K562 (cell line): Measurements from ENCODE around the gene KATNAL1. TPM values are rescaled to one million over a fixed set of nuclear protein-coding genes. Genes with fewer than 3 reads are reported as not detected.

ENCODE experiments used
- ATAC-seq: fragments of 200-7000 bp; cut with Tn5 transposase; 3 replicates; pipeline ENCODE4 v1.9.1; 2020; ENCODE audit warnings: moderate library complexity
- BruUV-seq: library from RNA; stranded (reverse); fragments of 400-500 nt; replicated peaks from 2 replicates; lab custom pipeline; 2021; lab: Mats Ljungman, UMichigan
- CTCF ChIA-PET: fragments of 300-600 bp; formaldehyde crosslinking; extraction: SDS; loops from one replicate; lab custom pipeline; 2021; ENCODE audit warnings: low intra/inter-chr PET ratio; lab: Yijun Ruan, JAX
- POLR2A ChIA-PET: fragments of 300-600, 350-650 bp; sonication (Branson Sonifier 250); formaldehyde crosslinking; extraction: SDS; loops from one replicate; lab custom pipeline; 2021; ENCODE audit warnings: antibody characterized with exemption, inconsistent platforms; lab: Yijun Ruan, JAX
- DNase-seq, 4 experiments: peaks; one replicate each; pipeline versions ENCODE4 v3.0.0 to v3.0.0-alpha.2; 2011 to 2018; ENCODE audit warnings: low spot score in 3 of 4, mixed read lengths in 3 of 4; ENCODE audit errors: extremely low read depth in 1 of 4
- FAIRE-seq: peaks from 2 replicates; lab custom pipeline; 2011; peaks lifted over from hg19 to GRCh38; lab: Jason Lieb, UNC
- H2AFZ ChIP-seq: 2 replicates; pipeline ENCODE4 v1.6.0; 2011; ENCODE audit warnings: low read depth, low read length, control low read depth, inconsistent platforms
- H3K27ac ChIP-seq: fragments of 200-600 bp; 3 replicates; pipeline ENCODE4 v1.8.0; 2011; ENCODE audit warnings: low read depth, mild to moderate bottlenecking, control low read depth, inconsistent platforms, low read length, moderate library complexity, mixed read lengths; ENCODE audit errors: extremely low read depth
- H3K27me3 ChIP-seq, 2 experiments: fragments of 300-600 bp in 1 of 2; 2 replicates in 1 of 2; 3 replicates in 1 of 2; pipeline versions ENCODE4 v1.6.0 to v1.8.0; 2011; ENCODE audit warnings: inconsistent platforms in 2 of 2, low read length in 2 of 2, mild to moderate bottlenecking in 1 of 2, mixed read lengths in 1 of 2, moderate library complexity in 1 of 2; ENCODE audit not compliant: control insufficient read depth in 2 of 2, insufficient read depth in 2 of 2
- H3K36me3 ChIP-seq: fragments of 300-600 bp; 3 replicates; pipeline ENCODE4 v1.8.0; 2011; ENCODE audit warnings: mild to moderate bottlenecking, low read length, inconsistent platforms; ENCODE audit not compliant: control insufficient read depth, insufficient read depth
- H3K4me1 ChIP-seq, 2 experiments: fragments of 200-600 bp in 1 of 2; replicated peaks in 1 of 2; 2 replicates in 1 of 2; 3 replicates in 1 of 2; pipeline versions ENCODE4 v1.5.1 to v1.8.0; 2011; ENCODE audit warnings: inconsistent platforms in 2 of 2, low read length in 2 of 2, mild to moderate bottlenecking in 1 of 2, mixed read lengths in 1 of 2, moderate library complexity in 1 of 2; ENCODE audit not compliant: control insufficient read depth in 2 of 2, insufficient read depth in 2 of 2
- H3K4me2 ChIP-seq: 2 replicates; pipeline ENCODE4 v1.6.1; 2011; ENCODE audit warnings: low read length, control low read depth, inconsistent platforms, mixed read lengths; ENCODE audit not compliant: insufficient read depth
- H3K4me3 ChIP-seq: fragments of 200-600 bp; sonication (generic), shearing (Covaris generic); 2 replicates; pipeline ENCODE4 v1.5.1; 2016; ENCODE audit warnings: control low read depth, inconsistent platforms
- H3K79me2 ChIP-seq: fragments of 200-600 bp; 3 replicates; pipeline ENCODE4 v1.8.0; 2011; ENCODE audit warnings: low read length, inconsistent platforms; ENCODE audit not compliant: control insufficient read depth, insufficient read depth
- H3K9ac ChIP-seq, 2 experiments: 2 replicates each; pipeline versions ENCODE4 v1.6.0 to v1.6.1; 2011; ENCODE audit warnings: low read depth in 2 of 2, low read length in 2 of 2, control low read depth in 1 of 2, inconsistent platforms in 1 of 2, mild to moderate bottlenecking in 1 of 2, mixed read lengths in 1 of 2; ENCODE audit not compliant: insufficient read depth in 1 of 2
- H3K9me1 ChIP-seq: one replicate; pipeline ENCODE4 v1.6.0; 2011; ENCODE audit warnings: inconsistent platforms, mild to moderate bottlenecking, low read length, moderate library complexity; ENCODE audit not compliant: control insufficient read depth, insufficient read depth
- H3K9me3 ChIP-seq: replicated peaks from 2 replicates; pipeline ENCODE4 v1.5.1; 2011; ENCODE audit warnings: low read depth, low read length, inconsistent platforms; ENCODE audit not compliant: control insufficient read depth, insufficient read depth
- H4K20me1 ChIP-seq: replicated peaks from 2 replicates; pipeline ENCODE4 v1.6.1; 2011; ENCODE audit warnings: low read length, inconsistent platforms, mixed read lengths; ENCODE audit not compliant: control insufficient read depth, insufficient read depth
- DIDO1 ChIP-seq: fragments of 450-650 bp; IDR thresholded peaks from 2 replicates; pipeline ENCODE4 v1.6.1; 2016; ENCODE audit warnings: low read depth, missing biosample characterization, missing genetic modification characterization
- MCM7 ChIP-seq, 2 experiments: fragments of 450-650 bp; IDR thresholded peaks; 2 replicates each; pipeline ENCODE4 v1.6.1; 2016 to 2018
- RBM25 ChIP-seq: fragments of 200-400 bp; formaldehyde crosslinking; IDR thresholded peaks from 2 replicates; pipeline ENCODE4 v1.6.1; 2018; ENCODE audit warnings: low read length, low read depth, moderate library complexity; ENCODE audit not compliant: severe bottlenecking
- XRCC5 ChIP-seq: fragments of 200-400 bp; formaldehyde crosslinking; IDR thresholded peaks from 2 replicates; pipeline ENCODE4 v1.6.1; 2017; ENCODE audit warnings: low read depth, mild to moderate bottlenecking, low read length
- ZFP36 ChIP-seq: fragments of 150-350 bp; IDR thresholded peaks from 2 replicates; pipeline ENCODE4 v1.6.1; 2018; ENCODE audit warnings: low read length, low read depth; ENCODE audit not compliant: partially characterized antibody
- ZNF146 ChIP-seq: IDR thresholded peaks from one replicate; pipeline ENCODE4 v1.6.1; 2018; ENCODE audit warnings: missing compliant biosample characterization; ENCODE audit not compliant: unreplicated experiment
- ZNF224 ChIP-seq: sonication (generic); formaldehyde crosslinking; IDR thresholded peaks from 2 replicates; pipeline ENCODE4 v1.8.0; 2022; ENCODE audit warnings: mild to moderate bottlenecking, missing genetic modification reagents
- WGBS: fragments of 100-300 bp; shearing (Covaris generic); methylation state at CpG from one replicate; pipeline ENCODE4 v1.1.6; 2016; ENCODE audit warnings: low coverage, mixed read lengths; ENCODE audit not compliant: insufficient coverage; ENCODE audit errors: missing lambda C conversion rate; 5-methylcytosine and 5-hydroxymethylcytosine counted together
- in situ Hi-C: fragments of 300-500 bp; cut with MboI; formaldehyde crosslinking; loops from 4 replicates; pipeline ENCODE4 v1.15.0; 2018; ENCODE audit warnings: inconsistent platforms, mixed read lengths
- intact Hi-C: fragments of 100-400 bp; cut with micrococcal nuclease; formaldehyde crosslinking; loops from 2 replicates; pipeline ENCODE4 v1.14.2; 2022
- polyA plus RNA-seq, 8 experiments: library from polyadenylated mRNA; depleted of rRNA in 4 of 8; stranded (reverse) in 5 of 8; unstranded in 3 of 8; fragments of >200 nt; fragmentation: Nextera tagmentation in 2 of 8; fragmentation: Illumina TruSeq in 1 of 8; extraction: Ambion mirVana in 2 of 8; extraction: Trizol in 1 of 8; gene quantifications; 2 replicates each; pipeline versions ENCODE4 v1.2.1 to v1.2.3, GENCODE V29; 2011 to 2014; ENCODE audit warnings: inconsistent platforms in 1 of 8, missing spikeins in 1 of 8
- total RNA-seq, 7 experiments: library from RNA; depleted of rRNA in 6 of 7; stranded (reverse); fragments of >200 nt in 6 of 7; fragmentation: Illumina TruSeq in 2 of 7; extraction: Trizol in 2 of 7; gene quantifications; 2 replicates each; pipeline versions ENCODE4 v1.2.1 to v1.2.3, GENCODE V29; 2011 to 2021; ENCODE audit warnings: low replicate concordance in 1 of 7
- TF ChIP-seq, protein P1 (sequence below): sonication (generic); formaldehyde crosslinking; IDR thresholded peaks from 2 replicates; pipeline ENCODE4 v1.8.0; 2022; ENCODE audit warnings: missing genetic modification reagents, mild to moderate bottlenecking, borderline replicate concordance

KATNAL1 gene
- total and polyA plus RNA-seq, 9 of the 15 experiments (the other 6 are each of a cell fraction or from before 2014, with no cell fraction given): 2.5 to 8.2 (median 5.5) TPM

- H3K9me1 ChIP-seq: no peaks in the 10 kb centered on the region
- DNase-seq (no peak), ATAC-seq (no peak), FAIRE-seq (no peak)
- H3K79me2 ChIP-seq: no peaks in the 10 kb centered on the region
- H3K9me3 ChIP-seq: peaks cover 2% of the 10 kb centered on the region; the same call in 1 of the 2 replicates
- no peak overlapping the region for H3K4me2 ChIP-seq
- no peak for TF ChIP-seq XRCC5
- no peak for TF ChIP-seq MCM7 (IDR thresholded peaks at IDR 0.05)
- TF ChIP-seq ZNF146 (CRISPR knock-in tag): no peak
- TF ChIP-seq RBM25: no peak
- TF ChIP-seq ZFP36: no peak
- TF ChIP-seq DIDO1 (tag): no peak
- no peak for TF ChIP-seq ZNF224 (CRISPR knock-in tag)
- TF ChIP-seq, protein P1, sequence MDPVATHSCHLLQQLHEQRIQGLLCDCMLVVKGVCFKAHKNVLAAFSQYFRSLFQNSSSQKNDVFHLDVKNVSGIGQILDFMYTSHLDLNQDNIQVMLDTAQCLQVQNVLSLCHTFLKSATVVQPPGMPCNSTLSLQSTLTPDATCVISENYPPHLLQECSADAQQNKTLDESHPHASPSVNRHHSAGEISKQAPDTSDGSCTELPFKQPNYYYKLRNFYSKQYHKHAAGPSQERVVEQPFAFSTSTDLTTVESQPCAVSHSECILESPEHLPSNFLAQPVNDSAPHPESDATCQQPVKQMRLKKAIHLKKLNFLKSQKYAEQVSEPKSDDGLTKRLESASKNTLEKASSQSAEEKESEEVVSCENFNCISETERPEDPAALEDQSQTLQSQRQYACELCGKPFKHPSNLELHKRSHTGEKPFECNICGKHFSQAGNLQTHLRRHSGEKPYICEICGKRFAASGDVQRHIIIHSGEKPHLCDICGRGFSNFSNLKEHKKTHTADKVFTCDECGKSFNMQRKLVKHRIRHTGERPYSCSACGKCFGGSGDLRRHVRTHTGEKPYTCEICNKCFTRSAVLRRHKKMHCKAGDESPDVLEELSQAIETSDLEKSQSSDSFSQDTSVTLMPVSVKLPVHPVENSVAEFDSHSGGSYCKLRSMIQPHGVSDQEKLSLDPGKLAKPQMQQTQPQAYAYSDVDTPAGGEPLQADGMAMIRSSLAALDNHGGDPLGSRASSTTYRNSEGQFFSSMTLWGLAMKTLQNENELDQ (CRISPR knock-in tag): no peak
- no peaks in the 10 kb centered on the region for H3K36me3 ChIP-seq
- H3K4me1 ChIP-seq: peaks cover 0 to 4% of the 10 kb centered on the region in 2 experiments; a peak in 1 of 5 replicates
- intact Hi-C loops: no loop called here
- H3K4me3 ChIP-seq: no peak overlapping the region
- ChIA-PET POLR2A (no interaction called here), CTCF (no interaction called here)
- WGBS: 31% methylated on average over 16 of the region's 17 CpGs
- no peaks in the 10 kb centered on the region; a peak in 1 of 5 replicates for H3K27me3 ChIP-seq
- no peaks in the 10 kb centered on the region for H4K20me1 ChIP-seq
- no TSS peak for BruUV-seq
- H3K9ac ChIP-seq: no peak overlapping the region
- no peak overlapping the region for H2AFZ ChIP-seq
- no peak overlapping the region for H3K27ac ChIP-seq
- in situ Hi-C loops: no loop called here
Observed at GRCh38 chr13:30354493-30355383, 47.4 kb upstream of the KATNAL1 start.
